ENCODE measurements around the gene SLC45A1. TPM values are rescaled to one million over a fixed set of nuclear protein-coding genes. Genes with fewer than 3 reads are reported as not detected.

Gene SLC45A1
- total and polyA plus RNA-seq, 2 experiments from 2014 or later = 0.27 to 1.0 TPM

DNA sequence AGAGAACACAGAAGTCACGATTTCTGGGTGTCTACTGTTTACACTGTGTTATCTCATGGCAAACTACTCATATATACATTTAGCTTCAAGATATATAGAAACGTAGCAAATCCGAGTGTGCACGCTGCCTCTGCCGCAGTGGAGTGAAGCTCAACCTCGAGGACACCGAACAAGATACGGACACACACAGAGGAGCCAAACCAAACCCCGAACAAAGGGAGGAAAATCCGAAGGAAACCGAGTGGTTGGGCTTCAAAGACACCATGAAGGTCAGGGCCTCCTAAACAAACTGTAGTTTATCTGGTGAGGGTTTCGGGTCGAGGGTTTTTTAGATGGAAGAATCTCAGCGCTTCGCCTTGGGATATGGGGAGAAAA, 34.5 kb downstream of the SLC45A1 start:
- H4K20me1 ChIP-seq (ENCODE audit: insufficient read depth, poor library complexity, severe bottlenecking) = peaks cover 10% of the 10 kb centered on the region
- no peaks in the 10 kb centered on the region for H3K27me3 ChIP-seq
- DNase-seq (ENCODE audit: low spot score) = no peak
- no peaks in the 10 kb centered on the region for H3K4me1 ChIP-seq (ENCODE audit: insufficient read depth)
- no peak overlapping the region for H3K4me3 ChIP-seq
- H3K9me2 ChIP-seq (replicated peaks; ENCODE audit: insufficient read depth) = no peaks in the 10 kb centered on the region
- no peaks in the 10 kb centered on the region for H3K36me3 ChIP-seq (replicated peaks; ENCODE audit: insufficient read depth, low read depth)
- no peak for TF ChIP-seq EZH2phosphoT487 (IDR thresholded peaks at IDR 0.05; ENCODE audit: low read depth, severe bottlenecking, unreplicated experiment)
- no peak for TF ChIP-seq EZH2 (IDR thresholded peaks at IDR 0.05; ENCODE audit: borderline replicate concordance)
- TF ChIP-seq CTCF (IDR thresholded peaks at IDR 0.05; ENCODE audit: poor library complexity) = no peak
- no peak overlapping the region for H3K4me2 ChIP-seq
- H3K79me2 ChIP-seq = no peaks in the 10 kb centered on the region
- H3K9me3 ChIP-seq (ENCODE audit: low read depth) = no peaks in the 10 kb centered on the region
- 67% methylated on average over 15 of the region's 15 CpGs for WGBS (ENCODE audit: low lambda C conversion rate, missing lambda C conversion rate)
- no peak overlapping the region for H2AFZ ChIP-seq
- peak overlapping the region; percentile 42 for H3K27ac ChIP-seq

GRCh38 chr1:8352886-8353785, 35.2 kb downstream of the SLC45A1 start:
- Histone ChIP-seq H3K27me3 (no peaks in the 10 kb centered on the region), H2AFZ (no peak overlapping the region), H3K9me3 (ENCODE audit: low read depth) (no peaks in the 10 kb centered on the region), H3K36me3 (replicated peaks; ENCODE audit: insufficient read depth, low read depth) (no peaks in the 10 kb centered on the region), H3K4me2 (no peak overlapping the region), H3K4me1 (ENCODE audit: insufficient read depth) (no peaks in the 10 kb centered on the region), H3K9me2 (replicated peaks; ENCODE audit: insufficient read depth) (no peaks in the 10 kb centered on the region), H3K4me3 (no peak overlapping the region), H3K27ac (peak overlapping the region; percentile 42), H4K20me1 (ENCODE audit: insufficient read depth, poor library complexity, severe bottlenecking) (peaks cover 10% of the 10 kb centered on the region), H3K79me2 (no peaks in the 10 kb centered on the region)
- TF ChIP-seq CTCF (IDR thresholded peaks at IDR 0.05; ENCODE audit: poor library complexity) = no peak
- no peak for TF ChIP-seq EZH2 (IDR thresholded peaks at IDR 0.05; ENCODE audit: borderline replicate concordance)
- no peak for TF ChIP-seq EZH2phosphoT487 (IDR thresholded peaks at IDR 0.05; ENCODE audit: low read depth, severe bottlenecking, unreplicated experiment)
- 88% methylated on average over 21 of the region's 21 CpGs for WGBS (ENCODE audit: low lambda C conversion rate, missing lambda C conversion rate)
- no peak for DNase-seq (ENCODE audit: low spot score)

DNA sequence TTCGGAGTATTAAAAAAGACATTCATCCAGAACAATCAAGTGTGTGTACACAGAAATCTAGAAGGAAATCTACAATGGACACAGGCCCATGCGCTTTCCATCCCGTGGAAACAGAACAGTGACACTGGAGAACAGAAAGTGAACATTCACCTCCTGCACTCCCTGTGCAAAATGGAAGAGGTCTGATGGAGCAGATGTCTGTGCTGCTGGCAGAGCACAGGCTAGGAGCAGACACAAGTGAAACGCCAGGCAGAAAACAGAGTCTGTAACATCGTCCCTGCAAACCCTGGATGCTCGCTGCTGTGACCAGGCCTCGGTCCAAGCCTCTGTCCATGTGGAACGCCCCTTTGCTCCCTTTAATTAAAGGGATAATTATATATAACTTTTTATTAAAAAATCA, 36.1 kb downstream of the SLC45A1 start:
- Histone ChIP-seq H3K4me1 (ENCODE audit: insufficient read depth) (no peaks in the 10 kb centered on the region), H3K36me3 (replicated peaks; ENCODE audit: insufficient read depth, low read depth) (no peaks in the 10 kb centered on the region), H3K4me2 (no peak overlapping the region), H3K27ac (no peak overlapping the region), H2AFZ (no peak overlapping the region), H3K27me3 (no peaks in the 10 kb centered on the region), H3K79me2 (no peaks in the 10 kb centered on the region), H3K9me2 (replicated peaks; ENCODE audit: insufficient read depth) (no peaks in the 10 kb centered on the region), H3K9me3 (ENCODE audit: low read depth) (no peaks in the 10 kb centered on the region), H4K20me1 (ENCODE audit: insufficient read depth, poor library complexity, severe bottlenecking) (peaks cover 10% of the 10 kb centered on the region), H3K4me3 (no peak overlapping the region)
- no peak for DNase-seq (ENCODE audit: low spot score)
- 95% methylated on average over 8 of the region's 8 CpGs for WGBS (ENCODE audit: low lambda C conversion rate, missing lambda C conversion rate)
- TF ChIP-seq CTCF (IDR thresholded peaks at IDR 0.05; ENCODE audit: poor library complexity) (no peak), EZH2phosphoT487 (IDR thresholded peaks at IDR 0.05; ENCODE audit: low read depth, severe bottlenecking, unreplicated experiment) (no peak), EZH2 (IDR thresholded peaks at IDR 0.05; ENCODE audit: borderline replicate concordance) (no peak)
